CMK (cell line): Measurements from ENCODE around the gene GNAQ.
"Not testable (repeated sequence)": the region's sequence is repeated elsewhere in the genome, so short reads cannot be mapped to it uniquely, and the experiment has no call there.

Experiments used
- DNase-seq: peaks from one replicate; pipeline ENCODE4 v3.0.0-alpha.2; 2010; ENCODE audit warnings: low read depth

The GNAQ gene

DNA sequence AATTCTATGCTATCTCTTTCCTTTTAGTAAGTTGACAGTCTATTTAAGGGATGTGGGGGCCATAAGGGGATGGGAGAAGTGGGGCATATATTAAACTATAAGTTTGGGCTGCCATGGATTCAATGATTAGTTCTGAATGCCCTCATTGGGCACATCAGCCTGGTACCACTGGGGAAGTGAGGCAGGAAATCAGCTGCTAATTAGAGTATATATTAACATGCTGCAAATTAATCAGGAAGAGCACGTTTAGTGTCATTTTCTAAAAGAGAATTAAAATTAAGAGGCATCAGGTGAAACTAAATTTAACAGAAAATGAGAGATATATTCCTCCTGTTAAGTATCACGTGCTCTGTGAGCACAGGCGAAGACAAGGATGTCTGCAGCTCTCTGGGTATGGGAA, 260.4 kb downstream of the GNAQ start:
- DNase-seq = no peak

DNA sequence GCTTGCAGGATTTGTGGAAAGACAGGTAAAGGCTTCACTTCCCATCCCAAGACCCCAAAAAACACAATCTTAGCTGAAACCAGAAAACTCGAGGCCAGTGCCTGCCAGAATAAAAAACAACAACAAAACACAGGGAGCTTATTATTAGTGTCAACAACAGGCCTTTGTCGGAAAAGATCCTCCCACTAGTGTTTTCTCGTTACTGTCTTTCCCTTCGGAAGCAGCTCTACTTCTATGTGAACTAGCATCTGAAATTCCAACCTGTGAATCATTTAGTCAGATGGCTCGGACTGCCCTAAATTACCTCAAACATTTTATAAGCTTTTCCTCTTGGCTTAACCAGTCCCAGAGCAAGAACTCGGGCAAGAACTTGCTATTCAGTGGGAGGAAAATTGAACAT, 261.3 kb downstream of the GNAQ start:
- DNase-seq = no peak

DNA sequence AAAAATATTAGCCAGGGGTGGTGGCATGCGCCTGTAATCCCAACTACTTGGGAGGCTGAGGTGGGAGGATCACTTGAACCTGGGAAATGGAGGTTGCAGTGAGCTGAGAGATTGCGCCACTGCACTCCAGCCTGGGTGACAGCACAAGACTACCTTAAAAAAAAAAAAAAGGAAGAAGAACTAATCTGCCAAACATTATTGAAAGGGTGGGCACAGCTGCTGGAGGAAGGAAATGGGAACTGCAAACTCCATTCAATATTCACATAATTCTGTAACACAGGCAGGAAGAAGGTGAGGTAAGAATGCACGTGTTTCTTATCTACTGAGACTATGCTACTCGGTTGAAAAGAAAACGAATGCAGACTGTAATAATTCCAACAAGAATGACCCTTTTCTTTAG, 262.4 kb downstream of the GNAQ start:
- DNase-seq = no peak

DNA sequence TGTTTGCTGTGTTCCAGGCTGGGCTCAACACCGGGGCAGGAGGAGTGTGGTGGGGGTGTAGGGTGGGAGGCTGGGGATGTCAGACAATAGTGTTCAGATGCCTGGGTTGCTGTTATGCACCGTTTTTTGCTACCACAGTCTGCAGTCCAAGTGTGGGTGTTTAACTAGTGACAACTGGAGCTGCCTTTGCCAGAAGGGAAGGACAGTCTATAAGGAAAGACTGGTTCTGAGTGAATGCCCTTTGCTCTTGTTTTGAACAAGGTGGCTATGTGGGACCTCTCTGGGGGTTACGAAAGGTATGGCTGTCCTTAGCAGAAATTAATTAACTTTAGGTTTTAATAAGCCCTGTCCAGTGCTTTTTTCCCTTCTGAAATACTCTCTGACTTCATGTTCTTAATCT, 265.0 kb downstream of the GNAQ start:
- DNase-seq = no peak

DNA sequence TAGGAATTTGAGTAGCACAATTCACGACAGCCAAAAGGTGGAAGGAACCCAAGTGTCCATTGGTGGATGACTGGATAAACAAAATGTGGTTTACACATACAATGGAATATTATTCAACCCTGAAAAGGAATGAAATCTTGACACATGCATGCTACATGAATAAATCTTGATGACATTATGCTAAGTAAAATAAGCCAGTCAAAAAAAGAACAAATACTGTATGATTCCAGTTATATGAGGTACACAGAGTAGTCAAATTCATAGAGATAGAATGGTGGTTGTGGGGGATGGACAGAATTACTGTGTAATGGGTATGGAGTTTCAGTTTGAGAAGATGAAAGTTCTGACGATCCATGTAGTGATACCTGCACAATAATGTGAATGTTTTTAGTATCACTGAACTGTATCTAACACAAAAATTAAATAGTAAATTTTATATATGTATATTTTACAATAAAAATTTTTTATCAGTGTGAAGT, 265.8 kb downstream of the GNAQ start:
- DNase-seq = no peak

DNA sequence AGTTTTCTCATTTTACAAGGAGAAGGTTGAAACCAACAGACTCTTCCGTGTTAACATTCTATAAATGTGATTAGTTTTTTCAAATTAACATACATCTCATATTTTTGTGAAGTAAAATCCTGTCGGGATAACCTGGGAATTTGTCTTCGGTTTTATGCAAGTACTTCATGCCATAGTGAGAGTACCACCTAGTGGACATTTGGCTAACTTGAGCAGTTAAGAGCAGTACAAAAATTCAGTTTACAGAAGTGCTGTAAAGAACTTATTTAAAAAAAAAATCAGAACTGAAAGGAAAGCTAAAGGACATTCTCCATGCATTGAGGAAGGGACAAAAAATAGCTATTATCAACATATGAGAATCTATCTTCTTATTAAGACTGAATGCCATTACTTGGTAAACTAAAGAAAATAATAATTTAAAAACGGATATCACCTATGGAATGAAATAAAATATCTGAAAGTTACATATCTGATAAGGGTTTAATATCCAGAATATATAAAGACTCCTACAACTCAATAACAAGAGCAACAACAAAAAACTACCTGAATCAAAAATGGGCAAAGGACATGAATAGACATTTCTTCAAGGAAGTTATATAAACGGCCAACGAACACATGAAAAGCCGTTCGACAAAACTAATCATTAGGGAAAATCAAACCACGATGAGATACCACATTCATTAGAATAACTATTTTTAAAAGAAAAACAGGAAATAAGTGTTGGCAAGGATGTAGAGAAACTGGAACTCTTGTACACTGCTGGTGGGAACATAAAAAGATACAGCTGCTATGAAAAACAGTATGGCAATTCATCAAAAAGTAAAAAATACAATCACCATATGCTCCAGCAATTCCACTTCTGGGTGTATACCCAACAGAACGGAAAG, 266.5 kb downstream of the GNAQ start:
- no peak for DNase-seq

DNA sequence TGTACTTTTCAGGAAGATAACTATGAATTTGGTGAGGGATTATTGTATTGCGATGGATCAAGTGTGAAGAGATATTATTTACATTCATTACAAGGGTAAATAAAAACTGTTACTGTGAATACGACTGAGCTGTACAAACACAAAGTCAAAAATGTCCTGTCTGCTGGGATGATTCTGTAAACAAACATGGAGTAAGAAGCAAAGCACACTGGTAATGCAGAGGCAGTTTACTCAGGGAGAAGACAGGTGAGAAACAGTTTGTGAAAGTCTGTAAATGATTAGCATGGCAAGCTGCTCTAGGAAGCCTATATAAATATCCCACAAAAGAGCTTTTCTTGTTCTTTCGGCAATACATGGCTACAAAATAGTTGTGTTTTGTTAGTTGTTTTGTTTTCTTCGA, 268.0 kb downstream of the GNAQ start:
- no peak for DNase-seq

DNA sequence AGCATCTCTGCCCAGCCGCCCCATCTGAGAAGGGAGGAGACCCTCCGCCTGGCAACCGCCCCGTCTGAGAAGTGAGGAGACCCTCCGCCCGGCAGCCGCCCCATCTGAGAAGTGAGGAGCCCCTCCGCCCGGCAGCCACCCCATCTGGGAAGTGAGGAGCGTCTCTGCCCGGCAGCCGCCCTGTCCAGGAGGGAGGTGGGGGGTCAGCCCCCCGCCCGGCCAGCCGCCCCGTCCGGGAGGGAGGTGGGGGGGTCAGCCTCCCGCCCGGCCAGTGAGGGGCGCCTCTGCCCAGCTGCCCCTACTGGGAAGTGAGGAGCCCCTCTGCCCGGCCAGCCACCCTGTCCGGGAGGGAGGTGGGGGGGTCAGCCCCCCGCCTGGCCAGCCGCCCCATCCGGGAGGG, 270.7 kb downstream of the GNAQ start:
- not testable (repeated sequence) for DNase-seq

DNA sequence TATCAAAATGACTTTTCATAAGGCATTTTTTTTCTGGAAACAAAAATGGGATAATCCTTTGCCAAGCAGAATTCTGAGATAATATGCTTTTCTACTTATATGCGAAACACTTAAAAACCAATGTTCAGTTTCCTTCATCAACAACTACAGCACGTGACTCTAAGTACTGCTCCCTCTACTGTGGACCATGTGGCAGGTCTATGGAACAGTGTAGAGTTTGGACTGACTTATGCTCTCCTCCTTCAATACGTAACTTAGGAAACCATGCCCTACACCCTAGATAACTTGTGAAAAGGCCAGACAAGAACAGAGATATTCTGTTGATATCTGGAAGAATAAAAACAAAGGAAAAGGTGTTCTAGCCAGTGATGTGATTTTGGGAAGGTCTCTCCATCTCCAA, 272.2 kb downstream of the GNAQ start:
- no peak for DNase-seq

DNA sequence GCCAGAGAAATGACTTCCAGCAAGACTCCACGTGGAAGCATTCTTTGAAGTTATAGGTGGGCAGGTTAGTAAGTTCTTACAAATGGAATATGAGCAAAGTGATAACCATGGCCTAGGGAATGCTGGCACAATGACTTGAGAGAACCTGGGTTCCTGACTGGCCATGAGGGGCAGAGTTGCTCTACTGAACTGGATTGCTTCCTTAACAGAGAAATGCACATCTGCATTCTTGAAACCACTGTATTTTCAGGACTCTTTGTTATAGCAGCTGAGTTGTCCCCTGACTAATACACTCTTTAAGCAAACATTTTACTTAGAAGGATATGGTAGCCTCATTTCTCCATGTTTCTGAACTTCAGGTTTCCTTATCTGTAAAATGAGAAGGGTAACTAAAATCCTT, 275.2 kb downstream of the GNAQ start:
- no peak for DNase-seq

DNA sequence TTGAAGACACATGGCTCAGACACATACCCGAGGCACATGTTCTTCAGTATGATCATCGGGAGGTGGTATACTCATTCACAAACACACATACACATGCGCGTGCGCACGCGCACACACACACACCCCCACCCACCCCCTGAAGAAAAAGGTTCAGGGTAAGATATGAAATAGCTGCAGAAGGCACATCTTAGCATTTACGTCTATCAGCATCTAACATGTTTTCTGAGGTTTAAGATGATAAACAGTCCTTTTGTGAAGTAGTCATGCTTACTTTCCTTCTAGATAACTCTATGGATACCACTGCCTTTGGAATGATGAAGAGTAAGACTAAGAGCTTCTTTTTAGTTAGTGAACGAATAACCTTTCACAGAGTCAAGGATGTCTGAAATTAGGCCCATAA, 278.4 kb downstream of the GNAQ start:
- no peak for DNase-seq

DNA sequence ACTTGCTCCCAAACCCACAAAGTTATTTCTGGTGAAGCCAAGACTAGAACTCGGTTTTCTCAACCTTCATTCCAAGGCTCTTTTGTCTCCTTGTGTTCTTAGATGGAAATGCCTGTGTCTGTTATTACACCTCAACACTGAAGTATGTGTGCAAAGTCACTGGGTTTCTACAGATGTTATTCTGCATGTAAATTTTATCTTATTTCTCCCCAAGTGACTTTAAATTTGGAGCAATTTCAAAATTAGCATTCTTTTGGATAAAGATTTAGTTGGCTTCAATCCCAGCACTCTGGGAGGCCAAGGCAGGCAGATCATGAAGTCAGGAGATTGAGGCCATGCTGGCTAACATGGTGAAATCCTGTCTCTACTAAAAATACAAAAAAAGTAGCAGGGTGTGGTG, 279.1 kb downstream of the GNAQ start:
- DNase-seq = no peak

DNA sequence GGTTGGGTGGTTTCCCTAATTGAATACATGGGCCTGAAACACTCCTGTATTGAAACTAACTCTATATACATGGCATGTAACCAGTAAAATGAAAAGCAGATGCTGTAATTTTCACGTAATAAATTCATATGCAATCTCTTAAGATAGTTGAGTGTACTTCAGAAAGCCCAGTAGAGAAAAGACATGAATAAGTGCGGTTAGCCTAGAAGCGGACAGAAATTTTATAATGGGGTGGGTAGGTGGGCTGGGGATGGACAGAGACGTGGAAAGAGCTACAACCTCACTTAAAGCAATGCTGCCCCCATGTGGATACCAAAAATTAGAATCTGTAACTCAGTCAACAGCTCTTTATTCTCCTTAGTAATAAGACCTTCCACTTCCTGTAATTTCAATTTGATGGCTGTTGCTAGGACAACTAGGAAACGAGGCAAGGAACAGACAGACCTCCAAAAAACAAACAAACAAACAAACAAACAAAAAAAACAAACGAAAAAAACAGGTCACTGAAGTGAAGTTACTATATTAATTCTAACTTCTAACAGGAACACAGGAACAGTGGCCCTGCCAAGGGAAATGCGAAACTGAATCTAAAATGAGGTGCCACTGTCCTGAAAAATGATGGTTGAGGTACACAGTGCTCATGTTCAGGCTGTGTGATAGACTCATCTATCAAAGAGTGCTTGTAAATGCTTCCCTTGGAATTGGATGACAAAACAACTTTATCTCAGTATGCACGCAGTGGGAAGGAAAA, 280.1 kb downstream of the GNAQ start:
- DNase-seq = no peak

DNA sequence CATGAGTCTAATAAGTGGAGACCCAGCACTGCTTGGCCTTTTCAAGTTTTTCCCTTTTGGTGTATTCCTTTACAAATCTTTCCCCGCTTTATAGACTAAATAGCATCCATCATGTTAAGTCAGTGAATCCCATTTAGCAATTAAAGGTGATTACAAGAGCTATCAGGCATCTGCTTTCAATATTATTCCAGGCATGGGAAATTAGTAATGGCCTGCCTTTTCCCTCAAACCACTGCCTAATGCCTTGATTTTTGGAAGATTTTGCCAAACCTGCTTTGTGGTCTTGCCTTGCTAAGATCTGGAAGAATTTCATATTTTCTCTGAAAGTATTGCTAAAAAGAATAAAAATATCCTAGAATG, 280.6 kb downstream of the GNAQ start:
- DNase-seq = no peak

DNA sequence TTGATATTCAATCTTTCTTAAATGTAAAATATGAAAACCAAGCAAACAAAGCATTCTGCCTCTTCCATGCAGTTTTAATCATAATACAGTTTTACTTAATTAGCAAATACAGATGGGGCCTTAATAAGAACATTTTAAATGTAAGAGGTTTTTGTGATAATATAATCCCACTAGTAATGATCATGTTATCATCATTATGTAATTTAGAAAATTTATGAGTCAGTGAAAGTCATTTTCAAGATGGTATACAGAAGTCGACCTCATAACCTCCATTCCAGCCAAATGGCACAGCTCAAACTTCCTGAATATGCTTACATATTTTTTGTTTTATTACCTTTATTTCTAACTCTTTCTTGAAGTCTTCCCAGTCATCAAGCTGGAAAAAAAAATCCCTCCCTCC, 281.3 kb downstream of the GNAQ start:
- no peak for DNase-seq

DNA sequence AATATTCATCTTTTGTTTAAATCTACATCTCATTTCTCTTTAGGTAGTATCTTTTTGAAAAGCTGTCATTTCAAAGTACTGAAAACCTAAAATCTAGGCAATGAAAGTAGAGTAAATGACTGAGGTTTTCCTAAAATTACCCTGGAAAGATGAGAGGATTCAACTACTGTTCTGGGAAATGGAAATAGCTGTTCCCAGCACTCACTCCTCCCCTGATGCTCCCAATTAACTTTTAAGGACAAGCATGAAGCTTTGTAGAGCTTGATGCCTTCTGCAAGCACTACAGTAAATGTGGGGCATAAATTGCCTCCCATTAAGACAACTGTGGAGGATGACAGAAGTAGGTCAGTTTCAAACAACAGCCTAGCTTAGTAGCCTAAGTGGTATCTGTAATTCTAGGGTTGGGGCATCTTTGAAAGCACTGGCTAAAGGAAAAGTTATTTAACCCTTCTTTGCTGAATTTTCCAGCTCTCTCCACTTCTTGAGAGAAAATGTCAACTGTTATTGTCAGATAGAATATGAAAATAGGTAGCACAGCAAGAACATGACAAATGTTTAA, 283.3 kb downstream of the GNAQ start:
- DNase-seq = no peak

DNA sequence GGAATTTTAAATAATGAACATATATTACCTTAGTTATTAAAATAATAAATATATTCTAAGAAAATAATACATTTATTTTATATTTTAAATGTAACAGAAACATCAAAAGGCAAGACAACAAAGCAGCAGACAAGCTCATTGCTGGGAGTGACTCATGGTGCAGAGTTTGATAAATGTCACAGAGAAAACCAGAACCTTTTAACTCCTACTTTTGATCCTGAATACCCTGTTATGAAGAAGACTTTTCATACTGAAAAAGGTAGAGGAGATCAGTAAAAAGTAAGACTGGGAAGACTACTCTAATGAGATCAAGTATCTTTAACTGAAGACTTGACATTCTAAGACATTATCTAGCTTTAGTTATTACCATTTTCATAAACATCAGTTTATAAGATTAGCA, 284.4 kb downstream of the GNAQ start:
- no peak for DNase-seq

DNA sequence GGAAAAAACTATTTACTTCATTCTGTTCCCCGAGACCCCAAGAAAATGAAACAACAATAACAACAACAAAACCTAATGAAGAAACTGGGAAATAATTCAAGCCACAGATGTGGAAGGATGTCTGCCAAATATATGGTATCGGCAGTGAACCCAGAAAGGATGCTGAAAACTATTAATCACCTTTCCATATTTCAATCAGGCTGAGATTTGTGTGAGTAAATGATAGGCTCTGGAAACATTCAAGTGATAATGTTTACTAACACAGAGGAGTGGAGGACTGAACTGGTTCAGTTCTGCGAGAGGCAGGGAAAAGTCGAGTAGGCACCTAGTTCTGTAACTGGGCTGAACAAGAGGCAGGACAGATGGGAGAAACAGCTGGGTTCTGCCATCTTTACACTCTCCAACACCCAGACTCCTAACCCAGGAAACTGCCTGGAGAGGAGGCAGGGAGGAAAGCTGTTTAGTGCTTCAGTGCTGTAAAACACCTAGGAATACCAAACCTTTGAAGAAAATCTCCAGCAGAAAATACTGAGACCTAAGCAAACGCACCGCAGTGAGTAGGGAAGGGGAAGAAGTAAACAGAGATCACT, 286.7 kb downstream of the GNAQ start:
- DNase-seq = no peak

DNA sequence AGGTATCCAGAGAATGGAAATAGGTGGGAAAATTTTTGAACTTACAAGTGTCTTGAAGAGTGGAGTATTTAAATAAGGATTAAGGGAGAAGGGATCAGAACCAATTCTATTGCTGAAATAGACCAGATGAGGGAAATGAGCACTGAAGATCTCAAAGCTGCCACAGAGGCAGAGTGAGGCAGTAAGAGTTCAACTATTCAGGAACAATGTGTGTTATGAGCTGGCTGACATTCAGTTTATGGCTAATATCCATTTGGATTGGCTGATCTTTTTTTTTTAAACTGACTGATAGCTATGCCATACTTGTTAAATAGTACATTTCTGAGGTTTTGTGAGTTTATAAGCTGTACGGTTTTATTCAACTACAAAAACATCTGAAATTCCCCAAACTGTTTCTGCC, 288.2 kb downstream of the GNAQ start:
- DNase-seq = no peak

DNA sequence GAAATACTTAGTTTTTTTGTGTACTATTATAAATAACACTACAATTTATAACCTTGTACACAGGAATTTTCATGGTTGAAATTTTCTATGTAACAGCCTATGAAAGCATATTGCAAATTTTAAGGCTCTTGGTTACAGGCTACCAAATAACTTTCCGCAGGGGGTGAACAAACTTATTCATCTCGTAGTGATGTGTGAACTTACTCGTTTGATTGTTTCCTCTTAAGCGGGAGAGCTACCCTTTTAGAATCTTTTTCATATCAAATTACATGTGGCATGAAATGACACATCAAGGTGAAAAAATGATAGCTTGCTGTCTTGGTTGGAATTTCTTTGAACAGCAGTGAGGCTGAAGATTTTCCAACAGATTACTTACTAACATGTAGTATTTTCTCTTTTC, 292.7 kb downstream of the GNAQ start:
- DNase-seq = no peak

DNA sequence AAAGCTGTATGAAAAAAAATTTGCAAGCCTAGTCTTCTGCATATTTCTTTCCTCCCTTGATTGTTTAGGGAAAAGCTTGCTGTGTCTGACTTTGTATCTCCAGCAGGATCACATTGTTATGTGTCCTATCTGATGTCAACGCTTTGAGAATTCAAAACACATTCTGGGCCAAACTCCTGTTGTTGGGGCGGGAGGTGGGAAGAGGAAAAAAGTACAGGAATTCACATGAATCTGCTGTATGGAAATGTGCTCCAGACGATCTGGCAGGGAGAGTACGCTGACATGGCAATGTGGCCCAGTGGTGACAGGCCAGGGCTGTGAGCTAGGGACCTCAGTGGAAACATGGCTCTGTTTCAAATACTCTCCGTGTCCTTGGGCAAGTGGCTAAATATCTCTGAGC, 296.1 kb downstream of the GNAQ start:
- DNase-seq = no peak

DNA sequence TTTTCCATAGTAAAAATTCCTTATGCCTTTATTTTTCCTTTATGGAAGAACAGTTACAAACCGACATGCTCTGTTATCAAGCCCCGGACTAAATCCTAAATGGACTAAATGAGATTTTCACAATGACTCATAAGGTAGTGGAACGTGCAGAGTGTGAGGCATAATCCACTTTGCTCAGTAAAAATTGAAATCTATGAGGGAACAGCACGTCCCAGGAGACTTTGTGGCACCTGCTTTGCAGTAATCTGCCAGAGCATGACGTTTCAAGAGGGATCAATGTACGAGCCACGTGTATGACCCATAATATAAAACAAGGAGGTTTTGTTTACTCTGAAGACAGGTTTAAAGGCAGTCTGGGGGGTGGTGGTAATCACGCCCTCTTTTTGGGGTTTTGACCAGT, 299.7 kb downstream of the GNAQ start:
- no peak for DNase-seq
